LHCN-M2 (cell line): ENCODE measurements around the gene MRPL14. TPM values are rescaled to one million over a fixed set of nuclear protein-coding genes. Genes with fewer than 3 reads are reported as not detected.
A peak's percentile ranks its signal among the peaks of the same experiment; 100 is the strongest.

ENCODE experiments used
- DNase-seq: peaks from one replicate; pipeline ENCODE4 v3.0.0-alpha.2; 2012; ENCODE audit warnings: low read depth
- total RNA-seq: library from RNA; depleted of rRNA; stranded (reverse); fragments of >200 nt; gene quantifications from 2 replicates; pipeline ENCODE4 v1.2.3, GENCODE V29; 2014; rRNA removed

MRPL14 gene
- total RNA-seq, 1 experiment from 2014 or later: 72.9 TPM

- no peak for DNase-seq
Measured at GRCh38 chr6:44067173-44068139, 59.8 kb downstream of the MRPL14 start.

DNA sequence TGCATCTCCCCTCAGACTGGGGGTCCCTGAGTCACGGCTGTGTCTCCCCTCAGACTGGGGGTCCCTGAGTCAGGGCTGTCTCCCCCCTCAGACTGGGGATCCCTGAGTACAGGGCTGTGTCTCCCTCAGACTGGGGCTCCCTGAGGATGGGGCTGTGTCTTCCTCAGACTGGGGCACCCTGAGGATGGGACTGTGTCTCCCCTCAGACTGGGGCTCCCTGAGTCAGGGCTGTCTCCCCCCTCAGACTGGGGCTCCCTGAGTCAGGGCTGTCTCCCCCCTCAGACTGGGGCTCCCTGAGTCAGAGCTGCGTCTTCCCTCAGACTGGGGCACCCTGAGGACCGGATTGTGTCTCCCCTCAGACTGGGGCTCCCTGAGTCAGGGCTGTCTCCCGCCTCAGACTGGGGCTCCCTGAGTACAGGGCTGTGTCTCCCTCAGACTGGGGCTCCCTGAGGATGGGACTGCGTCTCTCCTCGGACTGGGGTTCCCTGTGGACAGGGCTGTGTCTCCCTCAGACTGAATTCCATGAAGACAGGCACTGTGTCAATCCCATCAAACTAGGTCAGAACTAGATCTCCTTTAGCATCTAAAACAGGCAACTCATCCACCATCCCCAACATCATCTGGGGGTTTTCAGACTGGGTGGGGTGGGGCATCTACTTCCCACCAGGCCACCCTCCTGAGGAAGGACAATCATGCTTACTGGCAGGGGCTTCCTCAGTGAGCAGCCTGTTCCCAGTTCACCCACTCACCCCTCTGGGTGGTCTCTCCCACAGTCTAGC is 60.7 kb downstream of the MRPL14 start:
- DNase-seq: no peak

DNA sequence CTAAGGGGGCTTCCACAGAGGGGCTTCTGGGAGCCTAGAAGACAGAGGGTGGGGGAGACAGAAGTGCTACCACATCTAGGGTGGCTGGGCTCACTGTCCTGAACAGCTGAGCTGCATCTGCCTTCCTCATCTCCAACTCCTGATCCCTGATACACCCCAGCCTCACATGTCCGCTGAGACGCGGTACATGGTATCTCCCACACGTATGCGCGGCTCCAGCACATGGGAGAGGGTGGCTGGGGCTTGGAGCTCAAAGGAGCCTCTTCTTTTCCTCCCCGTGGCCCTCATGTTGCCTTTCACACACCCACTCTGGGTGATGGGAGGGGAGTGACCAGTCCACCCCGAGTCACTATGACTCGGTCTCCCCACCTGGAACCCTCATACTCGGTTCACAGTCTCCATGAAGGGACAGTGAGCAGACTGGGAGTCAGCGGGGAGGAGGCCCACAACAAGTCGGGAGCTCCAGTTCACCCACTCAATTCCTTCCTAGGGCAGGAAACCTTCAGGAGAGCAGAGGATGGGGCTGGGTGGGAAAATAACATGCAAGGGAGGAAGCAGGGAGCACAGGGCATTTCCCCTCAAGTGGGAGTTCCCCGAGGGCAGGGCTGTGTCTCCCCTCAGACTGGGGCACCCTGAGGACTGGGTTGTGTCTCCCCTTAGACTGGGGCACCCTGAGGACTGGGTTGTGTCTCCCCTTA is 61.7 kb downstream of the MRPL14 start:
- DNase-seq: no peak

DNA sequence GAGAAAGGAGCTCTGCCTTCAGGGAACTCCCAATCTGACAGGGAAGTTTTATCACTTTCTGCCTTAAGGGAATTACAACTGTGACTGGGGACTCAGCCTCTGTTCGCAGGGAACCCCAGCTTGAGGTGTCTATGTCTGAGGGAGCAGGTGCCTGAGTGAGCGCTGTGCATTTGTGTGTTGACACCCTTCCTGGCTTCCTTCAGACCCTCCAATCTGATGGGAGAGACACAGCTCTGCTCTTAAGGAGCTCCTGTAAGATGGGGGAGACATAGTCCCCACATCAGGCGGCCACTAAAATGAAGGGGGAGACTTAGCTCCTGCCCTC is 62.3 kb downstream of the MRPL14 start:
- DNase-seq: no peak

DNA sequence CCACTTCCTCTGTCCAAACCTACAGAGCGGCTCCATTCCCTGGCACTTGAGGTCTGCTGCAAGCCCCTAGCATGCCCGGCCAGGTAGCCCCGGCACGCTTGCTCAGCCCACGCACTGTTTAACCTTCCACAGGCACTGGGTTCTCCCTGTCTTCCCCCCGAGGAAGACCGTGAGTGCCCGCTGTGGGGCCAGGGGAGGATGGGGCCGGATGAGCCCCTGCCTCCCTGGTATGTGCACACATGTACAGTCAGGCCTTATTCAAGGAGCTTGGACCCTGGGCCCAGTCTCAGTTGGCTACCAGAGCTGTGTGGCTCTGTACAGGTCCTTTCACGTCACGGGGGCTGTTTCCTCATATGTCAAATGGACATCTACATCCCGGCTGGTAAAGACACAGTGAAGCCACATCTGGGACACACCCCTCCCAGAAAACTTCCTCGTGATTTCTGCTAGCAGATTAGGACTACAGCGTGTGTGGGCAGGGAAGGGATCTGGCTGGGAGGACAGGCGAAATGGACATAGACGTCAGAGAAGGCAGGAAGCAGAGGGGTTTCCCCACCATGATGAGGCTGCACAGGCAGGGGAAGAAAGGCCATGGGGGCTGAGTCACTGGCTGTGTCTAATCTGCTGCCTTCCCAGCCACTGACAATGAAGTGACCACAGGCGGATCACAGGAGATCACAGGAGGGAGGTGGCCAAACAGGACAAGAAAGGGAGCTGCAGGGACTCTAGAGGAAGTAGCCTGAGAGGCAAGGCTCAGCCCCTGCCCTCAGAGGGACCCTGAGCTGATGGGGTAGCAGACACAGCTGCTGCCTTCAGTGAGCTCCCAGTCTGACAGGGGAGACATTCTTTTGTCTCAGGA is 62.9 kb downstream of the MRPL14 start:
- DNase-seq: peak; percentile 90

- DNase-seq: no peak
Measured at GRCh38 chr6:44063561-44064059, 63.6 kb downstream of the MRPL14 start.

Other genes with a start within 250 kb of the MRPL14 start
- 38.2 and 39.0 TPM in 2 replicates for gene TMEM63B, start 102 bp upstream of the MRPL14 start, total RNA-seq
- gene CAPN11, start 31.4 kb upstream of the MRPL14 start, total RNA-seq: 0.06 TPM in 1 of 2 replicates, not detected in the other
- 10.6 and 38.0 TPM in 2 replicates for gene MYMX, start 89.5 kb upstream of the MRPL14 start, total RNA-seq
- 58.5 and 77.7 TPM in 2 replicates for gene SLC29A1, start 96.1 kb upstream of the MRPL14 start, total RNA-seq
- 1,077 and 1,155 TPM in 2 replicates for gene HSP90AB1, start 119.6 kb upstream of the MRPL14 start, total RNA-seq
- 111 and 117 TPM in 2 replicates for gene SLC35B2, start 130.1 kb upstream of the MRPL14 start, total RNA-seq
- 8.6 and 11.5 TPM in 2 replicates for gene NFKBIE, start 138.1 kb upstream of the MRPL14 start, total RNA-seq
- gene TMEM151B, start 143.0 kb upstream of the MRPL14 start, total RNA-seq: not detected in 2 replicates
- 17.1 and 23.1 TPM in 2 replicates for gene AARS2, start 185.9 kb upstream of the MRPL14 start, total RNA-seq
- gene SPATS1, start 215.2 kb upstream of the MRPL14 start, total RNA-seq: not detected in 2 replicates